Daoy (cell line): ENCODE measurements around the gene PDE4D. TPM values are rescaled to one million over a fixed set of nuclear protein-coding genes. Genes with fewer than 3 reads are reported as not detected.
"Not testable (repeated sequence)": the region's sequence is repeated elsewhere in the genome, so short reads cannot be mapped to it uniquely, and the experiment has no call there.

ENCODE experiments used
- DNase-seq: peaks from one replicate; pipeline ENCODE4 v3.0.0-alpha.2; 2015; ENCODE audit warnings: low read depth
- total RNA-seq: library from RNA; depleted of rRNA; stranded (reverse); fragments of >200 nt; shearing (Covaris generic); gene quantifications from 2 replicates; pipeline ENCODE4 v1.2.3, GENCODE V29; 2014

PDE4D gene
- total RNA-seq, 1 experiment from 2014 or later: 23.1 TPM

DNA sequence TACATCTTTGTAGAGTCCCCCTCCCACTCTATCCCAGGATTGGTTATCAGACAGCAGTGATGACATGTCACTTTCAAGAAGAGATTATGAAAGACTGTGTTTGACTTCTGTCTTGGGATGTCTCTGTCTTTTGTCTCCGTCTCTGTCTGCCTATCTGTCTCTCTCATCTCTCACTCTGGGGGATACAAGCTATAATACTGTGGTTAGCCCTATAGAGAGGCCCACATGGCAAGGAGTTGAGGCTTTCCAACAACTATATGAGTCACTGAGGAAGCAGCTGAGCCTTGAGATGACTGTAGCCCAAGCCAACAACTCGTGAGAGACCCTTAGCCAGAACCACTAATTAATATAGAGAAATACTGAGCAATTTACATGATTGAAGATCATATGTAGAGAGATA is 284.8 kb downstream of the PDE4D start:
- DNase-seq: peak; percentile 64

DNA sequence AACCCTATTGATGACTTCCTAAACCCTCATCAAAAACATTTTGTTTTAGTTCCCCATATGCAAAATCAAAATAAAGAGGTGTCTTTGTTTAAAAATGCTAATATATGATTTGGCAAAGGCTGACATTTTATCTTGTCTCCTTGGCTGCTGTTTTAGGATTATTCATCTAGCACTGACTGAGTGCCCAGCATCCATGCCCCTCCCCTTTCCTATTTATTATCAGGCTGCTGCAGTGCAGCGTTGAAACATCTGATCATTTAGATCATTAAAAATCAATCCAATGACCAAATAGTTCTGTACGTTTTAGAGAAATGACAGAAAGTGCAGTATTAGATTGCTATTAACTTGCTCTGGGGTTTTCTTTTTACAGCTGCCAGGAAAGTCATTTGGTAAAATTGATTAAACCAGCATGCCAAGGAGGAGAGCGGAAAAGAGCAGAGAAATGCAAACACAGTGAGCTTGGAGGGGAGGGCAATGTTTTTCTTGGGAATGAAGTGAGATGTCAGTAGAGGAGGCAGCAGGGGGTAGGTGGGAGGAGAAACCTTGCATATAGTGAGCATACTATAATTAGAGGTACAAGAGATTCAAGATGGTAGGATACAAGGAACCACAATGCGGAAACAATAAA is 286.3 kb downstream of the PDE4D start:
- no peak for DNase-seq

DNA sequence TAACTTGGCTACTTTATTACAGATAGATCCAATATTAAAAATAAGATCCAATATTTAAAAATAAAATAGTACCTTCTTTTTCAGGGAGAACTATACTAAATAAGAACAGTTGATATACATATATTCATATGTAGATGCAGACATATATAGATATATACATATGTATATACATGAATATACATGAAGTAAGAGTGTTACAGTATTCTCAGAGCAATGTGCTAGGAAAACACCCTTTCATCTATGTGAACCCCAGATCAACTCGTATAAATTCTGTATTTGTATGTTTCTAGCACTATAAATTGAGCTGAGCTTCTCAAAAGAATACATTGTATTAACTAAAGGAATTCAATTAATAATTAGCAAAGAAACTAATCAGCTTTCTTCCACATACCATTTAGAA is 287.6 kb downstream of the PDE4D start:
- DNase-seq: no peak

DNA sequence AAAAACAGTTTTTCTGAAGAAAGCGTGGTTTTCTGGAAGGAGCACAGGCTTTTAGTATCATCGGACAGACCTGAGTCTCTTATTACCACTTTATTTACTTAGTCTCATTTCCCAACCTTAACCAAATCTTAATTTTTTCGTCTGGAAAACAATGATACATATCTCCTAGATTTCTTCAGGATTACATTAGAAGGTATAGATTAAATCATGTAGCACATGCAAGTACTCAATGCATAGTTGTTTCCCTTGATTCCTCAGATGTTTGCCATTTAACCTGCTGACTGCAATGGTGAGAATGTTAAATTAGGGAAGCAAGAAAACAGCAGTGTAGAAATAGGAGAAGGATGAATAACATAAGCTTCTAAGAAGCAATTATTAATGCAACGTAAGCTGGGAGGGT is 289.4 kb downstream of the PDE4D start:
- DNase-seq: no peak

DNA sequence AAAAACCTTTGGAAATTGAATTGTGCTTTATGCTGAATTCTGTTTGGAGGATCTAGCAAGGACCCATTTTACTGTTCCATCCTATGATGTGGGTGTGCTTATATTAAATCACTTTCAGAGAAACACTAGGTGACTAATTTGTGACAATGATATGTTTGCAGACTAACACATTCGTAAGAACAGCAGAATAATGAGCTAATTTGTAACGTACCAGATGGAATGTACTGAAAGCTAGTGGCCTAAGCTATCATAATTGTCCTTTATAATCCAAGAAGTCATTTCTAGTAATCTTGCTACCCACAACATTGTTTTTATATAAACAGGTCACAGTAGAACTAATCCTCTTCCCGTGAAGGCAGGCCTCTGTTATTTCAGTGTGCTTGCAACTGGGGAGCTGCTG is 292.5 kb downstream of the PDE4D start:
- DNase-seq: no peak

DNA sequence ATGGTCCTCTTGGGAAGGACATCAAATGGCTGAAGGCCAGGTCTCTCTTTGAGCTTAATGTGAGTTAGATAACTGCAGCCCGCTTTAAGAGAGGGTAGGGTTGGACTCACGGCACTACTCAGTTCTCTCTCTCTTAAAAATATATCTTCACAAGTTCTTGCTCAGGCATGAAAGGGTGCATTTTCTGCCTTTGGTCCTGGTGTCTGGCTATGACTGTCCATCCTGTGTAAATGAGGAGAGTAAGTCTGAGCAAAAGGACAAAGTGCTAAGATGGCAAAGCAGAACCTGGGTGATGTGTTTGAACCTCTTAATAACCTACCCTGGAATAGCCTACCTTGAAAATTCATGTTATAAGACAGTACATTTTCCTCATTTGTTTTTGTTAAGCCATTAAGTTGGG is 293.4 kb downstream of the PDE4D start:
- DNase-seq: no peak

DNA sequence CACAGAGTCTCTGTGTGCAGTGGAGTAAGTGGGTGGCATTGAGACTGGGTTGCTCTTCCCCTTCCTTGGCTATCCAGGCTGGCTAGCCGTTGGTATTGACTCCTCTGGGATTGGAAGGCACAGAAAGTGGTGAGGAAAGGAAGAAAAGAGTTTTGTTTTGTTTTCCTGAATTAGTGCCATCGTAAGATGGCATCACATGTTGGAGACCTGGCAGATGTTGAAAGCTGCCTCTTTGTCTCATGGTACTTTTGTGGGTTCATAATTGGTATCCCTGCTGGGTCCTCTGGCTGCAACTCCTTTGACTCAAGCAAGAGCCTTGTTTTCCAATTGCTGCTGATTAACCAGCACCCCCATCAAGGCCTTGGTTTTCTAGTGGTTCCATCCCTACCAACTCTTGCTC is 293.8 kb downstream of the PDE4D start:
- no peak for DNase-seq

DNA sequence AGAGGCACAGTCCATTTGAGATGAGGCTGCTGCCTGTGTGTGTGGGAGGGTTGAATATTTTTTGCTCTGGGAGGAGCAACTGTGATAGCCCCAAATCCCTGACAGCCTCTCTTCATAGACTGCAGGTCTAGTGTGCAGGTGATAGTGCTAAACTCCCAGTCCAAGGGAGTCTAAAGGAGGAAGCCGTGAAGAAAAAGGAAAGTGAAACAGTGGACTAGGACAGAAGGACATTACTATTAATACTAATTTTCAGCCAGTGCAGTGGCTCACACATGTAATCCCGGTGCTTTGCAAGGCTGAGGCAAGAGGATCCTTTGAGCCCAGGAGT is 295.0 kb downstream of the PDE4D start:
- DNase-seq: peak; percentile 8

DNA sequence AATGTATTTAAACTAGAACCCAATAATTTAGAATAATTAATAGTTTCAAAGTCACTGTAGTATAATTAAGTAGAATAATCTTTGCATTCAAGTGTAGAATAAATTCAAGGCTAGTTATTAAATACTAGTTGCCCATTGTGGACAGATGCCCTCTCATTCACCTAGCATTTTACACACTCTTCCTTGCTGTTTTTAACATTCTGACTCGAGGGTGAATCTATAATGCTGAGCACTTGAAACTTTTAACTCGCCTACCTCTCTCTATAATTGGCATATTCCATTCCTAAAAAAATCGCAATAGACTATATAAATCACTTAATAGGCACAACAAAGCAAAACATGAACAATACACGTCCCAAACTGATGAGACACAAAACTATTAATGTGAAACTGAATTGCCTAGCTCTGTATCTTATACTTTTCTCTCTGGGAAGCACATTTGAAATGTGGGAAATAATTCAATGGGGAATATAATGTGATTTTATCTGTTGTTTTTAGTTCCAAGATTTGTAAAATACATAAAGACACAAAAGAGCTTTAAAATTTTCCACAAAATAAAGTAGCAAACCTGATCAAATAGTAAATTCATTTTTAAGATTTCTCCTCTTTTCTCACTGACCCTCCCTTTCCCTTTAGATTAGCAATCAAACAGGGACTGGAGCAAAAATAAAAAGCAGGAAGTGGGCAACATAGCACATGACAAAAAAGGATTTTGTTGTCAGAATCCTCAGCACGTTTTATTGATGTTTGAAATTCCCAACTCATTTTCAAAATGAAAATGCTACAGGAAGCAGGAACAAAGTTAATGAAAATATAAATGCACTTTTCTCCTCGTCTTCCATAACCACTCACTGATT is 295.6 kb downstream of the PDE4D start:
- no peak for DNase-seq

DNA sequence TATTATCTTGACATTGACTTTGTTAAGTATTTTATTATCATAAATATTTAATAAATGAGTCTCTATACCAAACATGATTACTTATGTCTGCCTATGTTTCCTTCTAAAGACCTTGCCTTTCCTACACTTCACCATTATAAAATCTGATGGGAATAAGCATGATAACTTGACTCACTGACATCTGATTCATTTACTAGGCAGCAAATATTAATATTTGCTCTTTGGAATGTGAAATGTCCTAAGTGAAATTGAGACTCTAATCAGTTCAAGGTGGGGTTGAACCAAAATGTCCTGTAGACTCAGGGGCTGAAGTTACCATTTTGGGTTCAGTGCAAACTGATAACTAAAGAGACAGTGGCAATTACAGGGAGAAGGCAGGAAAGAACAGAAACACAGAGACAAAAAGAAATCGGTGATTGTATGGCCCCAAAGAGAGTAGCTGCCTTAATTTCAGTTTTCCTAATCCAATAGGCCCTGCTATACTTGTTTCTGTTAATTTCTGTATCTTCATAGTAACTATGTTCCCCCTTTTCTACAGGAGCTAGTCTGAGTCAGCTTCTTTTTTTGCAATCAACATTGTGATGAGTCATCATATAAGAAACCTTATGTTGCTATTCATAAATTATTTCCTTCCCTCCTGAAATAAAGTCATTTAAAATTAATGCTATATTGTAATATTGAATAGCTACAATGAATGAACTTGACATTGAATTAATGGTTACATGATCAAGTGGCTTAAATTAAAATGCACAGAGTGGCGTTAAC is 296.8 kb downstream of the PDE4D start:
- no peak for DNase-seq

DNA sequence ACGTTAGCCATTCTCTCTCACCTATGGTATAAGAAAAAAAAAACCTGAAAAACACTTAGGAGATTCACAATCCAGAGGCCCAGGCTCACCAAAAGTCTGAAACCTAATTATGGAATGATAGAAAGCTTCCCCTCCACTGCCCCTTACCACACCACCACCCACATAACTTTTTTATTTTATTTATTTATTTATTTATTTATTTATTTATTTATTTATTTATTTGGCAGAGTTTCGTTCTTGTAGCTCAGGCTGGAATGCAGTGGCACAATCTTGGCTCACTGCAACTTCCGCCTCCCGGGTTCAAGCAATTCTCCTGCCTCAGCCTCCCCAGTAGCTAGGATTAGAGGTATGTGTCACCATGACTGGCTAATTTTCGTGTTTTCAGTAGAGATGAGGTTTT is 299.4 kb downstream of the PDE4D start:
- not testable (repeated sequence) for DNase-seq

DNA sequence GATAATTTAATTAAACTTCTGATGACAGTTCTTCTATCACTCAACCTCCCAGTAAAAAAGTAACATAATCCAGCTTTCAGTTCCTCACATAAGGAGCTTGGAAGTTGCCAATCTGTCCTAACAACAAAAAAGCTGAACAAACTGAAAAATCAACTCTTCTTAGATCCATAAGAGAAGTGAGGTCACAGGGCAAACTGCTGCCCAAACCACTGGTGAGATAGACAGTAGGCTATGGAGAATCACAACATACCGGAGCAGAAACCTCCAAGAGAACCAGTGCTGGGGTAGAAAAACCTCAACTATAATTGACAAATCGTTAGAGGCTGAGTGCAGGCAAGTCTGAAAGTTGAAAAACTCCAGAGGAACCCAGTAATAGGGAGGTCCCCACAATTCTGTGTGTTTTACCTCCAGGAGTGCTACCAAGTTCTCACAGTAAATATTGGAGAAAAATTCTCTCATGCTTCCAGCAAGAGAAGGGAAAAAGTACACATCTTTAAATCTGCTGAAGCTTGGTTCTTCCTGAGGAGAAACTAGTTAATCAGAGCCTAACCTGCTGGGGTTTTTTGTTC is 300.0 kb downstream of the PDE4D start:
- DNase-seq: no peak

DNA sequence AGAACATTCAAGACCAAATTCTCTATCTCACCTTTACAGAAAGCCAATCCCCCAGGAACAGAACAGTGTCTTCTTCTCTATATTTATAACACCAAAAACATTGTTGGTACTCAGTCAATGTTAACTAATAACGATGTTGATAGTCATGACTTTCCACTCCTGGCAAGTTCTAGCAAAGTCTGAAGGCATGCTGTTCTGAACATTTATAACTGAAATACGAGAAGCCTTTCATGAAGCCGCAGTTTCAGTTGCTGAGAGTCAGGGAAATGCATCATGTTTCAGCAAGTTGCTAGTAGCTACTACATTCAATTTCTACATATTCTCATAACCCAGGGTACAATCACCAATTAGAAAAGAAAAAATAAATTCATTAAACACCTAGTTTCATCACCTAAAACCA is 301.4 kb downstream of the PDE4D start:
- peak; percentile 55 for DNase-seq

DNA sequence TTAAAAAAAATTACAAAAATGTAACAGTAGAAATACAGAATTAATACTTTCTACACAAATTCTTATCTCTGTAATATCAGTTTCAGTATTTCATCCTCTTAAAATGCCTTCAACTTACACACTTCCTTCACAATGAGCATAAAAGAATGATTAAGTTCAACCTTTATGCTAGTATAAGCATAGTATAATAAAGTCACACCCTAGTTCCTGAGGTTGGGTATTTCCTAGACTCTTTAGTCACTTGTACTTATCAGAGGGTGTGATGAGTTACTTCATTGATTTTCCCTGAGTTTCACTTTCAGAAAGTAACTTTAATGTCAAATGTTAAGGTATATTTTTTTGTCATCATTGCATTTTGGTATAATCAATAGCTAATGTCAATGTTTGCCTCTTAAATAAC is 302.4 kb downstream of the PDE4D start:
- no peak for DNase-seq

DNA sequence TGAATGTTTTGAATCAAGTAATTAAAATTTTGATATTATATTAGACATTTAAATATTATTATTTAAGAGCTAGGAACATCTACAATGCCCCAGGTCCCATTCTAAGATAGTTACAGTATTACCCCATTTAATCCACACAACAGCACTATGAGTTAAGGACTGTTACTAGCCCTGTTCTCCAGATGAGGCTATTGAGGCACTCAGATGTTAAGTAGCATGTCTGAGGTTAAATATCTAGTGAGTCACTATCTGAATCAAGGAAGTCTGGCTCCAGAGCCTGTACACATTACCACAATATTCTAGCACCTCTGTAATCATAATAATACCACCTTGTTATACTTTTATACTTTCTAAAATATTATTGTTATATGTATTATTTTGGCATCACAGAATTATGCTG is 304.6 kb downstream of the PDE4D start:
- peak; percentile 58 for DNase-seq

DNA sequence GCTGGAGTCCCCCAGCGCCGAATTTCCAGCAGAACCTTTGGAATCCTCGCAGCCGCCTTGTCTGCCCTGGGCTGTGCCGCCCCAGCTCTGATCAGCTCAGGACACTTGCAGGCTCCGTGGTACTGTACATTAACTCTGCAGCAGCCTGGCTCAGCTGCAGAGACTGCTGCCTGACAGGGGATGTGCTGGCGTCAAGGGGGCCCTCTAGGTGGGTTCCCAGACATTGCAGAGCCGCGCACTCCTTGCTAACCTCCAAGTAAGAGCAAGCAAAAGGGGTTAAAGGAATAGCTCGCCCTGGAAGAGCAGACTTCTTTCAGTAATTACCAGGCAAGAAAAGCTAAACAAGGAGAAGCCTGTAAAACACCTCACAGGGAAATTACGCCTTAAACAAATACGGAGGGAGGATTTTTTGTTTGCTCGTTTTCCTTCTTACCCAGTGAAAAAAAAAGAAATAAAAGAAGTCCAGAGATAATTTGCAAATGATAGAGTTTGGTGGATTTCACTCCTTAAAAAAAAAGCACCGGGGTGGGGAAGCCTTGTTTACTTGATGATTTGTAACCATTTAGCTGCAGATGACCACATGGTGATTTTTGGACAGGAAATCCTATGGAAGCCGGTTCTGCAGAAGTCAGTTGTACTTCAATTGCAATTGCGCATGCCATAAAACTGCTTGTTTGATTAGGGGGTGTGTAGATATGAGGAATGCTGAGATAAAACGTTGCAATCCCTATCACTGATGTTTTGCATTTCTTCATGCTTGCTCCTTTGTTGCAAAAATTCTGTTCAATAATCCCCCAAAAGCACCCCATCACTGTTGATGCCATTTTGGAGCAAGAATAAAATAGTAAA is 305.8 kb downstream of the PDE4D start:
- peak; percentile 38 for DNase-seq

DNA sequence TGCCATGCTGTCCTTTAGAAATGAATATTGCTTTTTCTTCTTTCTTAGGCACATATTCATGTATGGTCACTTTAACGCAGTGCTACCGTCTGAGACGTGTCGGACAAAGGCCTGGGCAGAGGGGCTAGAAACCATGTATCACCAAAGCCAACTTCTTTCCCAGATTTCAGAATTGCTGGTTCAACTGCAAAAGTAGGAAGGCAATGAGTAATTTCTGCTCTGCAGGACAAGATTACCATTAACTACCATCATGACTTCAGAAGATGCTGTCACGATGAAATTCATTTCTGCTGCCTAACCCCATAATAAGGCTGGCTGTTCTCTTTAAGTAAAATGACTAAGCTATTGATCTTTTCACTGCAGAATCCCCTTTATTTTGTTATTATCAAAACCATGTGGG is 306.7 kb downstream of the PDE4D start:
- DNase-seq: no peak

DNA sequence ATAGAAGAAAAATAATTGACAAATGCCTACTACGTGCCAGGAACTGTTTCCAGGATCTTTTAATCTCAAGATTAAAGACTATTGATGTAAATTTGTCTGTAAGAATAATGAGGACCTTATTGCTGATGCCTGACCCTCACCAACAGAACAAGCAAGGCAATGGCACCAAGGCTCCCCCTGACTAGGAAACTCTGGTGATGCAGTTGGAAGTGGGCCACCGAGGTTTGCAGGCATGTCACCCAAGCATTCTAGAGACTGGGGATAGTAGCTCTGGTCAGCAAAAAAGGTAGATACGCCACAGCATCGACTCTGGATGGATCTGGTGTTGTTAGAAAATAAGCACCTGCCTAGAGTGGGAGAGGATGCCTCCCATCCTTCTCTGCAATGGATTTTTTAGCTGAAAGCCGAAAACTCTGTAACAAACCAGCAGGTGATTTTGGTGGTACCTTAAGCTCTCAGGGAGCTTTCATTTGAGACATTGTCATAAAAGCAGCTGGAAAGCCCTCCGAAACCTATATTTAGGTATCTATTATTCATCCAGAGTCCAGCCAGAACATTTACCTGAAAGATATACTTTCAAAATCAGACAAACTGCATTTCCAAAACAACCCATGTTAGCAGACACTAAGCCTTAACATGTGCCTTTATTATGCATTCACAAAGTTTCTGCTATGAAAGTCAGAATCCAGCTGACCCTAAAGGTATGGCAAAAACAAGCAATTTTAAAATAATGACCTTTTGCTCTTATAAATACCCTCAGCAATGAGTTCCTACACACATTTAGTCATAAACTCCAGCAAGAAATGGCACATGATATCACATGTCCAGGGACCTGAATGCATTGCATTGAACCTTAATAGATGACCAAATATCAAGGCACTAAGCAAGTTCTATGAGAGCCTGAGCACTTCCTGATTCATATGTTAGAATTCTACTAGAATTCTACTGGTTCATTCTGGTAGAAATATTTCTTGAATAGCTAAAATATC is 308.4 kb downstream of the PDE4D start:
- no peak for DNase-seq

DNA sequence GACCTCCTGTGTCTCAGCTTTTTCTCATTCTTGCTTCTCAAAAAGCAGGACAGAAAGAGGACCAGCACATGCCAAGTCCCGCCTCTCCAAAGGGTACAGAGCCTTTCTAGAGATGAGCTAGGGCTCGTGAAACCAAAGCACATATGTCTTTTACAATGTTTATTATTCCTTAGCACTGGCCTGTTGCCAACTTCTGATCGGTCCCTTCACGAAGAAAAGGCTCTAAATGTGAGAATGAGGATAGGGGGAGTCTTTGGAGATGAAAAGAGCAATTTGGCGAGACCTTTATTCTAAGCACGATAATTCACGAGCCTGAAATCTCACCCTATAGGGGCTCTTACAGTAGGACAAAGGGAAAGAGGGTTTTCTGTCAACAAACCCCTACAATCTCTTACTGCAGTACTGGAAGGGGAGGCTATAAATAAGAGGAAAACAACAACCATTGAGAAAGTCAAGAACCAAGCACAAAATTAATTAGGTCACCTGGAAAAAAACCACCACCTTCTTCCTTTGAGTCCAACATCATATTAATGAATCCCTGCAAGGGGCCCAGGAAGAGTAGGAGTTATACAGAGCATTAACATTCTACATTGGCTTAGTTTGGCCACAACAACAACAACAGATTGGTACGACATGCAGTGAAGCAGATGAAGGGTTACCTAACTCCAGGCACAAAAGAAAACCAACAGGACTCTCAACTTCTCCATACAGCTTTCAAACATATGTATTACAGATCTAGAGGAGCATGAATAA is 309.5 kb downstream of the PDE4D start:
- DNase-seq: no peak
